SKM-1 treated with dmso at 0.1 percent for 144 hours (cell line): Measurements from ENCODE around the gene SLC45A2.
"Not testable (repeated sequence)": the region's sequence is repeated elsewhere in the genome, so short reads cannot be mapped to it uniquely, and the experiment has no call there.

ENCODE experiments used
- DNase-seq: peaks from one replicate; lab custom pipeline; 2025; ENCODE audit not compliant: unreplicated experiment; lab: John Stamatoyannopoulos, UW

The SLC45A2 gene, protein sequence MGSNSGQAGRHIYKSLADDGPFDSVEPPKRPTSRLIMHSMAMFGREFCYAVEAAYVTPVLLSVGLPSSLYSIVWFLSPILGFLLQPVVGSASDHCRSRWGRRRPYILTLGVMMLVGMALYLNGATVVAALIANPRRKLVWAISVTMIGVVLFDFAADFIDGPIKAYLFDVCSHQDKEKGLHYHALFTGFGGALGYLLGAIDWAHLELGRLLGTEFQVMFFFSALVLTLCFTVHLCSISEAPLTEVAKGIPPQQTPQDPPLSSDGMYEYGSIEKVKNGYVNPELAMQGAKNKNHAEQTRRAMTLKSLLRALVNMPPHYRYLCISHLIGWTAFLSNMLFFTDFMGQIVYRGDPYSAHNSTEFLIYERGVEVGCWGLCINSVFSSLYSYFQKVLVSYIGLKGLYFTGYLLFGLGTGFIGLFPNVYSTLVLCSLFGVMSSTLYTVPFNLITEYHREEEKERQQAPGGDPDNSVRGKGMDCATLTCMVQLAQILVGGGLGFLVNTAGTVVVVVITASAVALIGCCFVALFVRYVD

GRCh38 chr5:33984671-33985124 is at the start of gene SLC45A2:
Gene SLC45A2, minus strand, starts transcription at chr5:33984693. Its CDS starts 110 bp downstream, at chr5:33984583.
- DNase-seq = no peak

DNA sequence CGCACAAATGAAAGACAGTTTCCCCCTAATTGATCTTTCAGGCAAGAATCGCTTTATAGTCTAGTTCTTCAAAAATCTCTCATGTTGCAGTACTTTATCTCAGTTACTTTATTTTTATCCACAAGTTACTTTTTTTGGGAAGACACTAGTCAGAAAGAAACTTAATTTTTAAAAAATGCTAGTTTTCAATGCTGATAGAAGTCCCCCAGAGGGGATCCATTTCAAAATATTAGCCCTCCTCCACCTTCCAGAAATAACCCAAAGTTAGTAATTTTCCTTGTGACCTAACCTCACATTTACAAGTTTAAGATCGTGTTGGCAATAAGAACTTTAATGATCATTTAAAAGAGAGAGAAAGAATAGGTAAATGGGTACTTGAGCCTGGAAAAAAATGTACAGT is 47.5 kb upstream of the SLC45A2 start:
- DNase-seq = no peak

GRCh38 chr5:34031117-34031516 is 46.6 kb upstream of the SLC45A2 start:
- DNase-seq = no peak

GRCh38 chr5:34030585-34030984 is 46.1 kb upstream of the SLC45A2 start:
- not testable (repeated sequence) for DNase-seq

- no peak for DNase-seq
These were observed 45.6 kb upstream of the SLC45A2 start for GRCh38 chr5:34030048-34030447.

DNA sequence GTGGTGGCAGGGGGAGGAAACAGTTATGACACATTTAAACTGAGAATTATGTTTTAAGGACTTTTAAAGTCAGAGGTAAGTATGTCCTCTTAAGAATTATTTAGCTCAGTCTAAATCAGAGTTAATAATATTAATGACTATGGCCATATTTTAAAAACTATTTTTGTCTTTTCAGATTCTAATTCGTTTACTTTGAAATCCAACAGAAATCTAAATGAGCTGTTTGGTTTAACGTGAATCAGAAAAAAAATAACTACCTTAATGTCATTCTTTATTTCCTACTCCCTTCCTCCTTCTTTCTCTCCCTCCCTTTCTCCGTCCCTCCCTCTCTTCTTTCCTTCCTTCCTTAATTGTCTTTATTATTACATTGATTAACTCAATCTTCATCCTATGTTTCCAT is 43.9 kb upstream of the SLC45A2 start:
- no peak for DNase-seq

GRCh38 chr5:34026089-34026761 is 41.7 kb upstream of the SLC45A2 start:
- no peak for DNase-seq

DNA sequence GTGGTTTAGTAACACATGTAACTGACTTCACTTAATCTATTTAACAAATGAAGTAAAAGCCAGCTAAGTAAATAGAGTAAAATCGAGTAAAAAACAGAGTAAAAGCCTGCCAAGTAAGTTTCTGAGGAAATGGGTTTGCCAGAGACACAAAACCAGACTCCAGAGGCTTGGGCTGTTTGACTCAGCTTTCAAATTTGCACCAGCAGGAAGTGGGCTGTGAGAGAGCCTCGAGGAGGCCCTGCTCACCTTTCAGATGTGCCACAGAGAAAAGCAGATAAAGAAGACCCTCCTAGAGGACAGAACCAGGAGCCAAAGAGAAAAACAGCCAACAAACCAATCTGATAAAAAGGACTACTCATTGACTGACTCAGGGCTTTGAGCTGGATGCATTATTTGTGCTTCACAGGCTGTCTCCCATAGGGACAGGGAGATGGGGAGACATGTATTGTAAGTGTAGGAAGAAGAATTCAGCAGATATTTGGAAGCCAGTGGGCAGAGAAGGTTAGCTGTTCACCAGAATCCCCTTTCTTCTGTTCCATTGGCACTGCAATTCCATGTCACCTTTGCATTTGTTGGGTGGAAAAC is 37.7 kb upstream of the SLC45A2 start:
- DNase-seq = no peak

DNA sequence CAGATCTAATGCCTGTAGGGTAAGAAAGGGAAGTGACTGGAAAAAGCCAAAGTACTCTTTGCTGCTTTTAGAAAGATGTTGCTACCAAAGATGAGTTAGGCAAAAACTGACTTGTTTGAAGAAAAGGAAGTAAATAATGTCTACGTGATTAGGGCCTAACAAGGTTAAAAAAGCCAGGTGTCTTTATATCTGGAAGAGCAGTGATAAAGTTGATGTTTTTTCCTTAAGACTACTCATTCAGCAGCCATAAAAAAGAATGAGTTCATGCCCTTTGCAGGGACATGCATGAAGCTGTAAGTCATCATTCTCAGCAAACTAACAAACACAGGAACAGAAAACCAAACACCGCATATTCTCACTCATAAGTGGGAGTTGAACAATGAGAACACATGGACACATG is 36.8 kb upstream of the SLC45A2 start:
- DNase-seq = no peak

- no peak for DNase-seq
These were observed 36.2 kb upstream of the SLC45A2 start for GRCh38 chr5:34020726-34021125.

DNA sequence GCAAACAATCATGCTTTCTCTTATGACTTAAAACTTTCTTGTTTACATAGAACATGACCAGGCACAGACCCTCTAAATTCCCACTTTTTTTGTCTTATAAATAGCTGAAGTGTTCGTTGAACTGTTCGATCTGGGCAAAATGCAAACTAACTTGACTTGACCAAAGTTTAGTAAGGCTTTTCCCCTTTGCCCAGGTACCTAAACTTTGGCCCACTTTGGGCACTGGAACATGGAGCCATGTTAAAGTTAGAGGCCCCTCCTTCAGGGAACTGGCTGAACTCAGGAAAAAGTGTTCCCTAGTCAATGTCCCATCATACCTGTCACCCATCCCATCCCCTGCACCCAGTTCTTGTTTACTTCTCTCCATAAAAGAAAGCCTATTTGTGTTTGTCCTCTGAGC is 32.8 kb upstream of the SLC45A2 start:
- DNase-seq = no peak

DNA sequence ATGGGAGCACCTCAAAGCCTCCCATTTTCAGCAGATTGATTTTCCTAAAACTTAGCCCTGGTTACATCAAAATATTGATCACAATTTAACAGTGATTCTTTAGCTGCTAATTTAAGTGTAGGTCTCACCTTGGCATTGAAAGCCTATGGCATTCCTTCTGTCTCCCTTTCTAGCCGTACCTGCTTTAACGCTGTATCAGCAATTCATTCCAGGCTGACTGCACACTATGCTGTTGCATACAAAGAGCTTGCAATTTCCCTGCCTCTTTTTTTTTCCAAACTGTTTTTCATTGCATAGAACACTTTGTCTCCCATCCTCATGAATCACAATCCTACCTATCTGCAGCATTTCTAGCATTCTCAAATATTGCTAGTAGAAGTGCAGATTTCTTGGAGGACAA is 32.3 kb upstream of the SLC45A2 start:
- no peak for DNase-seq

DNA sequence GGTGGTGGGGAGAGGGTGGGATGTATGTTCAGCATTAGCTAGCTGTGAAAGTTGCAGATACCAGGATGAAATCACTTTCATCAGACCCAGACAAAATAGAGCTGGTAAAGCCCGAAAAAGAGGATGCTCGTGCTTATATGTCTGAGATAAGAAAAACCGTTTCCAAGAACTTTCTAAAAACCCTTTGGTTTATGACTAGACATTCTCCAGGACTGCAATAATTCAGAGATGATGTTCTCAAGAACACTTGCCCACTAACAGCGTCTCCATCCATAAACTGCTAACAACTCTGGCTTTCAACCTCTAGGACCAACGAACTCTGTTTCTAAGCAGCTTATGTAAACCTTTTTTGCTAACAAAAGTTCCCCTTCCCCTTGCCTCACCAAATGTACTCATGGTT is 31.7 kb upstream of the SLC45A2 start:
- no peak for DNase-seq

DNA sequence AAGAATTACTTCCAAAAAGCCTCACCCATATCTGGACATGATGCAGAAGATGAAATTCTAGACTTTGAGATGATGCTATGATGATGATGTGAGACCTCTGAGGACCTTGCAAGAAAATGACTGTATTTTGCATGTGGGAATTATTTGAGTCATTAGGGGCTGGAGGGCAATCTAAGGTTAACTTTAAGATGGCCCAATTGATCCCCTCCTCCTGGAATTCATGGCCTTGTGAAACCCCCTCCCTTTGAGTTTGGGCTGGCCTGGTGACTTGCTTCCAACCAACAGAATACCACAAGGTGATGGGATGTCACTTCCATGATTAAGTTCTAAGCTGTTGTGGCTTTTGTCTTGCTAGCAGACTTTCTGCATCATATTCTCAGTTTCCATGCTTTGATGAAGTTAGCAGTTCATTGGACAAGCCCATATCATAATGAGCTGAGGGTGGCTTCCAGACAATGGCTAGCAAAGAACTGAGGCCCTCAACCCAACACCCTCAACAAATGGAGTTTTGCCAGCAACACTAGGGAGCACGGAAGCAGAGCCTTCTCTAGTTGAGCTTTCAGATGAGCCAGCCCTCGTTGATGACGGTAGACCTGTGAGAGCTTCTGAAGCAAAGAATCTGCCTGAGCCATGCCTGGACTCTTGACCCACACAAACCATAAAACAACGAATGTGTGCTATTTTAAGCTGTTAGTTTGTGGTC is 30.8 kb upstream of the SLC45A2 start:
- no peak for DNase-seq

DNA sequence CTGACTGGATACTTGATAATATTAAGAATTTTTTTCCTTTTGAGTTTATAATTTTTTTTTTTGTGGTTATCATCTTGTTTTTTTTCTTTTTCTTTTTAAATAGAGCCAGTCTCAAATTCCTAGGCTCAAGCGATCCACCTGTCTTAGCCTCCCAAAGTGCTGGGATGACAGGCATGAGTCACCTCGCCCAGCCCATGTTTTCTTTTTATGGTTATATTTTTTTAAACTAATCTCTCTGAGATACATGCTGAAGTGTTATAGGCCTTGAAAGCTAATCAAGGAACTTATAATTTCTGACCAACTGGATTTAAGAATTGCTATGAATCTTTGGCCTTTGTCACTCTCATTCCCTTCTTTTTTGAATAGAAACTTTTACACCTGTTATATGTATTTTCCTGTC is 30.1 kb upstream of the SLC45A2 start:
- DNase-seq = no peak

DNA sequence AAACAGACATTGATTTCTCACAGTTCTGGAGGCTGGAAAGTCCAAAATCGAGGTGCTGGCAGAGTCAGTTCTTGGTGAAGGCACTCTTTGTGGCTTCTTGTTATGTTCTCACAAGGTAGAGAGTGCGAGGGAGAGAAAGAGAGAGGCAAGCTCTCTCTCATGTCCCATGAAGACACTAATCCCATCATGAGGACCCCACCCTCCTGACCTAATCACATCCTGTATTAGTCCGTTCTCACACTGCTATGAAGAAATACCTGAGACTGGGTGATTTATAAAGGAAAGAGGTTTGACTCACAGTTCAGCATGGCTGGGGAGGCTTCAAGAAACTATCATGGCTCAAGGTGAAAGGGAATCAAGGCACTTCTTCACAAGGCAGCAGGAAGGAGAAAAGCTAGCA is 29.1 kb upstream of the SLC45A2 start:
- DNase-seq = no peak

DNA sequence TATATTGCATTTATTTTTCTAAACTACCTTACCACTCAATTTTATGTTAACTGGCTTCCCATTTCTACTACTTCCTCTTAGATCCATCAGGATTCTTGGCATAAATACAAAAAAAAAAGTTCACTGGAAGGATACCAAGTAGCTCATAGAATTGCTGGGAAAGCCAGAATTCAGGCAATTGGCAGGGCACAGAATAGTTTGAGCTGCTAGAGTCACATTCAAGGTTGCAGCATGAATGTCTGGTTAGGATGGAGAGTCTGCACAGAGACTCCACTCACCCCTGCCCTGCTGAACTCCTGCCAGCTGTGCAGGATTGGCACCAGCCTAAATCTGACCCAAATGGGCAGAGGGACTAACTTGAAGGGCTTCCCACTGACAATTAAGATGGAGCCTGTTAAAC is 28.3 kb upstream of the SLC45A2 start:
- DNase-seq = no peak

- no peak for DNase-seq
These were observed 27.0 kb upstream of the SLC45A2 start for GRCh38 chr5:34011536-34011935.

DNA sequence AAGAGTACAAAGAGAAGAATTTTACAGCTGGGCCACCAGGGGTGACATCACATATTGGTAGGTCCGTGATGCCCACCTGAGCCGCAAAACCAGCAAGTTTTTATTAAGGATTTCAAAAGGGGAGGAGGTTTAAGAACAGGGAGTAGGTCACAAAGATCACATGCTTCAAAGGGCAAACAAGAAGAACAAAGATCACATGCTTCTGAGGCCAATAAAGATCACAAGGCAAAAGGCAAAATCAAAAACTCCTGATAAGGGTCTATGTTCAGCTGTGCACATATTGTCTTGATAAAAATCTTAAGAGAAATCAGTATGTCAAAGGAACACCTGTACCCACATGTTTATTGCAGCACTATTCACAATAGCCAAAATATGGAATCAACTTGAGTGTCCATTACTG is 25.7 kb upstream of the SLC45A2 start:
- DNase-seq = not testable (repeated sequence)

- no peak for DNase-seq
These were observed 25.1 kb upstream of the SLC45A2 start for GRCh38 chr5:34009610-34010009.

DNA sequence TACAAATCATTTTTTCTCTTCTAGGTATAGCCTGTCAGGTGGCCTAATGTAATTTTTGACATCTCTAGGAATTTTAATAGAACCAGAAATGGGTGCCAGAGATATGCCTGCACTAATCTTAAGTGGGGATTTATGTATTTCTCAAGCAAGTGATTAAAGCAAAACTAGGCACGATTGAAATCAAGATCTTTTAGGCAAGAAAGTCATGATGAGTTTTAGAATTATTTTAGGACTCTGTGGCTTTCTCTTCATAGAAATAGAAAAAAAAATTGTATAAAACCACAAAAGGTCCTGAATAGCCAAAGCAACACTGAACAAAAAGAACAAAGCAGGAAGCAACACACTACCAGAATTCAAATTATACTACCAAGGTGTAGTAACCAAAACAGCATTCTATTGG is 24.3 kb upstream of the SLC45A2 start:
- DNase-seq = no peak
